WTC11 (cell line): ENCODE measurements around the gene FAM151A.

Source experiments
- GRHL2 ChIP-seq: fragments of 250-450 bp; sonication (Bioruptor Pico); IDR thresholded peaks from 2 replicates; pipeline ENCODE4 v1.8.0; 2022; ENCODE audit warnings: mild to moderate bottlenecking, moderate library complexity; ENCODE audit not compliant: insufficient replicate concordance, severe bottlenecking
- JUN ChIP-seq: sonication (generic); formaldehyde crosslinking; IDR thresholded peaks from 2 replicates; pipeline ENCODE4 v1.8.0; 2023; ENCODE audit warnings: mild to moderate bottlenecking, missing genetic modification reagents
- NFYB ChIP-seq: sonication (generic); formaldehyde crosslinking; conservative IDR thresholded peaks from 2 replicates; pipeline ENCODE4 v1.8.0; 2022; ENCODE audit warnings: low read depth, missing genetic modification reagents
- NR3C1 ChIP-seq: sonication (generic); formaldehyde crosslinking; conservative IDR thresholded peaks from 2 replicates; pipeline ENCODE4 v1.8.1; 2023; ENCODE audit warnings: low read depth, mild to moderate bottlenecking, missing genetic modification reagents
- TCF7 ChIP-seq: sonication (generic); formaldehyde crosslinking; IDR thresholded peaks from 2 replicates; pipeline ENCODE4 v1.8.0; 2022; ENCODE audit warnings: mild to moderate bottlenecking, low read depth, missing genetic modification reagents, moderate library complexity
- TF ChIP-seq, protein P1 (sequence below): fragments of 200-600 bp; IDR thresholded peaks from 2 replicates; pipeline ENCODE4 v1.8.0; 2022; ENCODE audit warnings: antibody characterized with exemption
- TF ChIP-seq, protein P2 (sequence below): sonication (generic); formaldehyde crosslinking; IDR thresholded peaks from 2 replicates; pipeline ENCODE4 v1.8.0; 2022; ENCODE audit warnings: mild to moderate bottlenecking, missing genetic modification reagents

- TF ChIP-seq TCF7 (CRISPR knock-in tag) = no peak
- TF ChIP-seq, protein P1, sequence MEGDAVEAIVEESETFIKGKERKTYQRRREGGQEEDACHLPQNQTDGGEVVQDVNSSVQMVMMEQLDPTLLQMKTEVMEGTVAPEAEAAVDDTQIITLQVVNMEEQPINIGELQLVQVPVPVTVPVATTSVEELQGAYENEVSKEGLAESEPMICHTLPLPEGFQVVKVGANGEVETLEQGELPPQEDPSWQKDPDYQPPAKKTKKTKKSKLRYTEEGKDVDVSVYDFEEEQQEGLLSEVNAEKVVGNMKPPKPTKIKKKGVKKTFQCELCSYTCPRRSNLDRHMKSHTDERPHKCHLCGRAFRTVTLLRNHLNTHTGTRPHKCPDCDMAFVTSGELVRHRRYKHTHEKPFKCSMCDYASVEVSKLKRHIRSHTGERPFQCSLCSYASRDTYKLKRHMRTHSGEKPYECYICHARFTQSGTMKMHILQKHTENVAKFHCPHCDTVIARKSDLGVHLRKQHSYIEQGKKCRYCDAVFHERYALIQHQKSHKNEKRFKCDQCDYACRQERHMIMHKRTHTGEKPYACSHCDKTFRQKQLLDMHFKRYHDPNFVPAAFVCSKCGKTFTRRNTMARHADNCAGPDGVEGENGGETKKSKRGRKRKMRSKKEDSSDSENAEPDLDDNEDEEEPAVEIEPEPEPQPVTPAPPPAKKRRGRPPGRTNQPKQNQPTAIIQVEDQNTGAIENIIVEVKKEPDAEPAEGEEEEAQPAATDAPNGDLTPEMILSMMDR = no peak
- TF ChIP-seq NR3C1 = no peak
- TF ChIP-seq, protein P2, sequence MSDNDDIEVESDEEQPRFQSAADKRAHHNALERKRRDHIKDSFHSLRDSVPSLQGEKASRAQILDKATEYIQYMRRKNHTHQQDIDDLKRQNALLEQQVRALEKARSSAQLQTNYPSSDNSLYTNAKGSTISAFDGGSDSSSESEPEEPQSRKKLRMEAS (CRISPR knock-in tag) = no peak
- TF ChIP-seq JUN (CRISPR knock-in tag) = no peak
- no peak for TF ChIP-seq NFYB (CRISPR knock-in tag)
- TF ChIP-seq GRHL2 (CRISPR knock-in tag) = no peak
These were observed 29.7 kb upstream of the FAM151A start for GRCh38 chr1:54653036-54653435.
